SU-DHL-6 (cell line): ENCODE data around the gene LIMD2.

Experiments
- H2AFZ ChIP-seq: fragments of 200-600 bp; sonication (generic); 2 replicates; pipeline ENCODE4 v1.6.1; 2014; ENCODE audit warnings: low read depth, mild to moderate bottlenecking, moderate library complexity, mixed read lengths, antibody characterized with exemption, low read length; ENCODE audit not compliant: severe bottlenecking
- H3F3A ChIP-seq: fragments of 200-600 bp; shearing (Covaris generic); 2 replicates; pipeline ENCODE4 v1.6.0; 2016; ENCODE audit warnings: antibody characterized with exemption, mild to moderate bottlenecking; ENCODE audit not compliant: insufficient read depth
- H3K27ac ChIP-seq: fragments of 200-600 bp; sonication (generic); 2 replicates; pipeline ENCODE4 v1.5.1; 2016; ENCODE audit warnings: low read depth, mild to moderate bottlenecking, low read length, moderate library complexity, mixed read lengths
- H3K27me3 ChIP-seq: fragments of 200-600 bp; sonication (generic), shearing (Covaris generic); 2 replicates; pipeline ENCODE4 v1.6.0; 2014; ENCODE audit warnings: mild to moderate bottlenecking, low read length
- H3K36me3 ChIP-seq: fragments of 200-600 bp; sonication (generic); 2 replicates; pipeline ENCODE4 v1.6.1; 2014; ENCODE audit warnings: mild to moderate bottlenecking, low read length, mixed read lengths
- H3K4me2 ChIP-seq: fragments of 300-600, 200-600 bp; shearing (Covaris generic), sonication (generic); 2 replicates; pipeline ENCODE4 v1.6.0; 2014; ENCODE audit warnings: low read length, low read depth, mild to moderate bottlenecking; ENCODE audit not compliant: poor library complexity, severe bottlenecking
- H3K4me3 ChIP-seq: fragments of 200-600 bp; sonication (generic); 2 replicates; pipeline ENCODE4 v1.5.1; 2014; ENCODE audit warnings: antibody characterized with exemption, low read length, mild to moderate bottlenecking, mixed read lengths; ENCODE audit not compliant: insufficient read depth, poor library complexity, severe bottlenecking
- H3K79me2 ChIP-seq: fragments of 200-600 bp; sonication (generic); 2 replicates; pipeline ENCODE4 v1.6.1; 2014; ENCODE audit warnings: mild to moderate bottlenecking, low read length, moderate library complexity; ENCODE audit not compliant: insufficient read depth
- H3K9ac ChIP-seq: fragments of 200-600 bp; sonication (generic); 2 replicates; pipeline ENCODE4 v1.7.0; 2014; ENCODE audit warnings: mild to moderate bottlenecking, low read length
- H3K9me2 ChIP-seq: fragments of 200-600 bp; sonication (generic); replicated peaks from 2 replicates; pipeline ENCODE4 v1.6.1; 2014; ENCODE audit warnings: low read length; ENCODE audit not compliant: insufficient read depth
- H3K9me3 ChIP-seq: fragments of 200-600 bp; sonication (generic); 2 replicates; pipeline ENCODE4 v1.6.1; 2014; ENCODE audit warnings: low read length, mixed read lengths; ENCODE audit not compliant: insufficient read depth
- H4K20me1 ChIP-seq: fragments of 200-600 bp; sonication (generic); 2 replicates; pipeline ENCODE4 v1.6.1; 2014; ENCODE audit warnings: low read depth, mild to moderate bottlenecking, antibody characterized with exemption, low read length, moderate library complexity, mixed read lengths
- CTCF ChIP-seq: fragments of 200-600 bp; sonication (generic); IDR thresholded peaks from one replicate; pipeline ENCODE4 v1.5.1; 2017; ENCODE audit warnings: antibody characterized with exemption, mild to moderate bottlenecking, low read length, moderate library complexity; ENCODE audit not compliant: insufficient read depth, poor library complexity, severe bottlenecking
- EZH2phosphoT487 ChIP-seq: fragments of 200-600 bp; sonication (generic), shearing (Covaris generic); conservative IDR thresholded peaks from 2 replicates; pipeline ENCODE4 v1.6.1; 2018; ENCODE audit warnings: mild to moderate bottlenecking, antibody characterized with exemption, low read length, moderate library complexity, mixed read lengths

Gene LIMD2

GRCh38 chr17:63681530-63681929 lies 18.4 kb downstream of the LIMD2 start:
- TF ChIP-seq CTCF (no peak), EZH2phosphoT487 (no peak)
- no peaks in the 10 kb centered on the region for H3K9me2 ChIP-seq
- H3K9ac ChIP-seq: no peak overlapping the region
- no peak overlapping the region for H3K27ac ChIP-seq
- H3K79me2 ChIP-seq: no peaks in the 10 kb centered on the region
- no peaks in the 10 kb centered on the region for H3F3A ChIP-seq
- H4K20me1 ChIP-seq: no peaks in the 10 kb centered on the region
- H3K36me3 ChIP-seq: no peaks in the 10 kb centered on the region
- H2AFZ ChIP-seq: no peak overlapping the region
- no peak overlapping the region for H3K4me3 ChIP-seq
- H3K9me3 ChIP-seq: no peaks in the 10 kb centered on the region
- H3K27me3 ChIP-seq: no peaks in the 10 kb centered on the region
- H3K4me2 ChIP-seq: no peak overlapping the region

- H3K27me3 ChIP-seq: no peaks in the 10 kb centered on the region
- H3K79me2 ChIP-seq: no peaks in the 10 kb centered on the region
- H2AFZ ChIP-seq: no peak overlapping the region
- no peak overlapping the region for H3K27ac ChIP-seq
- H3K4me3 ChIP-seq: no peak overlapping the region
- H3K9me3 ChIP-seq: no peaks in the 10 kb centered on the region
- H3K9ac ChIP-seq: no peak overlapping the region
- H3K36me3 ChIP-seq: no peaks in the 10 kb centered on the region
- H3K9me2 ChIP-seq: no peaks in the 10 kb centered on the region
- H4K20me1 ChIP-seq: no peaks in the 10 kb centered on the region
- H3F3A ChIP-seq: no peaks in the 10 kb centered on the region
- TF ChIP-seq EZH2phosphoT487 (no peak), CTCF (no peak)
- H3K4me2 ChIP-seq: no peak overlapping the region
Measured at GRCh38 chr17:63680700-63681099, 19.2 kb downstream of the LIMD2 start.

- TF ChIP-seq EZH2phosphoT487: no peak
- TF ChIP-seq CTCF: no peak
- no peaks in the 10 kb centered on the region for H4K20me1 ChIP-seq
- H3F3A ChIP-seq: no peaks in the 10 kb centered on the region
- H3K27ac ChIP-seq: no peak overlapping the region
- H2AFZ ChIP-seq: no peak overlapping the region
- no peak overlapping the region for H3K4me2 ChIP-seq
- no peak overlapping the region for H3K4me3 ChIP-seq
- no peaks in the 10 kb centered on the region for H3K36me3 ChIP-seq
- H3K27me3 ChIP-seq: no peaks in the 10 kb centered on the region
- H3K9me3 ChIP-seq: no peaks in the 10 kb centered on the region
- H3K9ac ChIP-seq: no peak overlapping the region
- no peaks in the 10 kb centered on the region for H3K79me2 ChIP-seq
- H3K9me2 ChIP-seq: no peaks in the 10 kb centered on the region
Measured at GRCh38 chr17:63679214-63679613, 20.7 kb downstream of the LIMD2 start.

- Histone ChIP-seq H3F3A (no peaks in the 10 kb centered on the region), H3K9me3 (no peaks in the 10 kb centered on the region), H3K27ac (no peak overlapping the region), H3K9ac (no peak overlapping the region), H3K36me3 (no peaks in the 10 kb centered on the region), H3K4me2 (no peak overlapping the region), H3K27me3 (no peaks in the 10 kb centered on the region), H3K79me2 (no peaks in the 10 kb centered on the region), H3K4me3 (no peak overlapping the region), H4K20me1 (no peaks in the 10 kb centered on the region), H3K9me2 (no peaks in the 10 kb centered on the region), H2AFZ (no peak overlapping the region)
- TF ChIP-seq EZH2phosphoT487: no peak
- TF ChIP-seq CTCF: no peak
Measured at GRCh38 chr17:63676584-63676983, 23.3 kb downstream of the LIMD2 start.
